ENCODE results near the gene MIGA1.
"Not testable (repeated sequence)": the region's sequence is repeated elsewhere in the genome, so short reads cannot be mapped to it uniquely, and the experiment has no call there.

MIGA1 gene

DNA sequence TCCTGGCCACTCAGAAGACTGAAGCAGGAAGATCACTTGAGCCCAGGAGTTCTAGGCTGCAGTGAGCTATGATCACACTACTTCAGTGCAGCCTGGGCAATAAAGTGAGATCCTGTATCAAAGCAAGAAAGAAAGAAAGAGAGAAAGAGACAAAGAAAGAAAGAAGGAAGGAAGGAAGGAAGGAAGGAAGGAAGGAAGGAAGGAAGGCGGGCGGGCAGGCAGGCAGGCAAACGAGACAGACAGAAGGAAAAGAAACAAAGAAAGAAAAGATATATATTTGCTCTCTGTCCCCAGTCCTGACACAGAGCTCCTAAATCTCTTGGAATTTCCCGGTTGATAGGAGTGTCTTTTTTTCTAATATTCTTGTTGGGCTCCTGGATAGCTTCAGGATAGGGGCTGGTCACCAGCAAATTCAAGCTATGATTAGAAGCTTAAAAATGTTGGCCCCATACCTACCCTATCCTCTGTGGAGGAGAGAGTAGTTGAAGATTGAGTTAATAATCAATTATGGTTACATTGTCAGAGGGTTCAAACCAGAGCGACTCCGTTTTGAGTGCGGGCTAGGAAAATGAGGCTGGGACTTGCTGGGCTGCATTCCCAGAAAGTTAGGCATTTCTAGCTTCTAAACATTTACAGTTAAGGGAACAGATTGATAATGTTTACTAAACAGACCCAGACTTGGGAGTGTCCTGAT lies 3.3 kb upstream of the MIGA1 start:
- CTCF ChIA-PET = no interaction called here
- no peaks in the 10 kb centered on the region for H3K9me3 Mint-ChIP-seq
- H3K27ac Mint-ChIP-seq = no peak overlapping the region
- H3K36me3 Mint-ChIP-seq = peaks cover 4% of the 10 kb centered on the region
- H3K4me1 Mint-ChIP-seq = peaks cover 28% of the 10 kb centered on the region
- H3K27me3 Mint-ChIP-seq = peaks cover 9% of the 10 kb centered on the region
- DNase-seq = no peak
- H3K4me3 Mint-ChIP-seq = no peak overlapping the region

DNA sequence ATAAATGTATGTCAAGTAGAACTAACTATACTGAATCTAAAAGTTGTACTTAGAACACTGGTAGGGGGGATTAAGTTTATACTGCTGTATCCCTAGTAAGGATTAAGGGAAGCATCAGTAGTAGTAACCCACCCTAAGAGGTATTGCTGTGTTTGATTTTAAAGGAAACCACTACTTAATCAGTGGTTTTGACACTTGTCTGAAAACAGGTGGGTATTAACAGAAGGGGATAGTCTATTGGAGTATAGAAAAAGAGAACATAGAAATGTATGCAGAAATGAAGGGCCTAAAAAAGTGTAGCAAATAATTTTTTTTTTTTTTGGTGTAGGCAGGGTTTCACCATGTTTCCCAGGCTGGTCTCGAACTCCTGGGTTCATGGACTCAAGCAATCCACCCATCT lies 2.2 kb downstream of the MIGA1 start:
- CTCF ChIA-PET = interaction anchor here (1.0 kb wide), 1 partner anchor 24 kb away, joined by 4 read pairs; no protein-coding TSS in a partner anchor
- Mint-ChIP-seq H3K9me3 (peaks cover 10% of the 10 kb centered on the region), H3K4me1 (peaks cover 38% of the 10 kb centered on the region), H3K27me3 (no peaks in the 10 kb centered on the region), H3K4me3 (no peak overlapping the region), H3K36me3 (peaks cover 39% of the 10 kb centered on the region), H3K27ac (no peak overlapping the region)
- DNase-seq = no peak

DNA sequence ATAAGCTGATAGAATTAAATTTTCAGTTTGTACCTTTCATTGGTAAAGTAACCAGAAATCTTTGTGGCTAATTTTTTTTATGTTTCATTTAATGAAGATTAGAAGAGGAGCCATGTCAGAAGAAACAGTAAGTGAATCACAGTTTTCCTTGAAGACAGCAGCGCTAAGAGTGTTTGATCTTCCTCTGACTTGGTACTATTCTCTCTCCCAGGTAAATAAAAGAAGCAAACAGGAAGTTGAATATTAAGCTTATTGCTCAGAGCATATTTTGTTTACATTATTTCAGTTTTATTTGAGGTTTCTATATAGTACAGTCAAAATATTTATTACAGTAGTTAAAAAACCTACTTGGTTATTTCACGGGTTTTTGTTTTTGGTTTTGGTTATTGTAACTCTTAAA lies 3.7 kb downstream of the MIGA1 start:
- CTCF ChIA-PET = no interaction called here
- Mint-ChIP-seq H3K27ac (no peak overlapping the region), H3K4me3 (no peak overlapping the region), H3K4me1 (peaks cover 37% of the 10 kb centered on the region), H3K9me3 (peaks cover 12% of the 10 kb centered on the region), H3K27me3 (no peaks in the 10 kb centered on the region), H3K36me3 (peaks cover 47% of the 10 kb centered on the region)
- no peak for DNase-seq

DNA sequence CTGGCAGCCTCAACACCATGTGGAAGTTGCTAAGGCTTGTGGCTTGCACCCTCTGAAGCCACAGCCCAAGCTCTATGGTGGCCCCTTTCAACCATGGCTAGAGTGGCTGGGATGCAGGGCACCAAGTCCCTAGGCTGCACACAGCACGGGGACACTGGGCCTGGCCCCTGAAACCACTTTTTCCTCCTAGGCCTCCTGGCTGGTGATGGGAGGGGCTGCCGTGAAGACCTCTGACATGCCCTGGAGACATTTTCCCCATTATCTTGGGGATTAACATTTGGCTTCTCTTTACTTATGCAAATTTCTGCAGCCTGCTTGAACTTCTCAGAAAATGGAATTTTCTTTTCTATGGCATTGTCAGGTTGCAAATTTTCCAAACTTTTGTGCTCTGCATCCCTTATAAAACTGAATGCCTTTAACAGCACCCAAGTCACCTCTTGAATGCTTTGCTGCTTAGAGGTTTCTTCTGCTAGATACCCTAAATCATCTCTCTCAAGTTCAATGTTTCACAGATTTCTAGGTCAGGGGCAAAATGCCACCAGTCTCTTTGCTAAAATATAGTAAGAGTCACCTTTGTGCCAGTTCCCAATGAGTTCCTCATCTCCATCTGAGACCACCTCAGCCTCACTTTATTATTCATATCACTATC lies 6.8 kb downstream of the MIGA1 start:
- Mint-ChIP-seq H3K36me3 (peaks cover 59% of the 10 kb centered on the region), H3K4me1 (peaks cover 15% of the 10 kb centered on the region), H3K9me3 (peaks cover 12% of the 10 kb centered on the region)
- H3K27ac Mint-ChIP-seq, DNase-seq, H3K27me3 Mint-ChIP-seq, CTCF ChIA-PET, H3K4me3 Mint-ChIP-seq: not testable (repeated sequence)

DNA sequence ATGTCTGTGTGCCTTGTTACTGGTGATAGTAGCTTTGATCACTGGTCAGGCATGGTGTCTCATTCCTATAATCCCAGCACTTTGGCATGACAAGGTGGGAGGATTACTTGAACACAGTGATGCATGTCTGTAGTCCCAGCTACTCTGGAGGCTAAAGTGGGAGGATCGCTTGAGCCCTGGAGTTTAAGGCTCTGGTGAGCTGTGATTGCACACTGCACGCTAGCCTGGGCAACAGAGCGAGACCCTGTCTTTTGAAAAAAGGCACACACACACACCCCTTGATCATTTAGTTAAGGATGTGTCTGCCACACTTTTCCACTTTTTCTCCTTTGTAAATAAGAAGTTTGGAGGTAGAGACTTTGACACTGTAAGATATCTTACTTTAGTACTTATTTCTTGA lies 15.1 kb downstream of the MIGA1 start:
- CTCF ChIA-PET = no interaction called here
- no peaks in the 10 kb centered on the region for H3K4me1 Mint-ChIP-seq
- H3K4me3 Mint-ChIP-seq = no peak overlapping the region
- H3K27ac Mint-ChIP-seq = no peak overlapping the region
- H3K27me3 Mint-ChIP-seq = no peaks in the 10 kb centered on the region
- H3K36me3 Mint-ChIP-seq = peaks cover 17% of the 10 kb centered on the region
- H3K9me3 Mint-ChIP-seq = no peaks in the 10 kb centered on the region
- no peak for DNase-seq

DNA sequence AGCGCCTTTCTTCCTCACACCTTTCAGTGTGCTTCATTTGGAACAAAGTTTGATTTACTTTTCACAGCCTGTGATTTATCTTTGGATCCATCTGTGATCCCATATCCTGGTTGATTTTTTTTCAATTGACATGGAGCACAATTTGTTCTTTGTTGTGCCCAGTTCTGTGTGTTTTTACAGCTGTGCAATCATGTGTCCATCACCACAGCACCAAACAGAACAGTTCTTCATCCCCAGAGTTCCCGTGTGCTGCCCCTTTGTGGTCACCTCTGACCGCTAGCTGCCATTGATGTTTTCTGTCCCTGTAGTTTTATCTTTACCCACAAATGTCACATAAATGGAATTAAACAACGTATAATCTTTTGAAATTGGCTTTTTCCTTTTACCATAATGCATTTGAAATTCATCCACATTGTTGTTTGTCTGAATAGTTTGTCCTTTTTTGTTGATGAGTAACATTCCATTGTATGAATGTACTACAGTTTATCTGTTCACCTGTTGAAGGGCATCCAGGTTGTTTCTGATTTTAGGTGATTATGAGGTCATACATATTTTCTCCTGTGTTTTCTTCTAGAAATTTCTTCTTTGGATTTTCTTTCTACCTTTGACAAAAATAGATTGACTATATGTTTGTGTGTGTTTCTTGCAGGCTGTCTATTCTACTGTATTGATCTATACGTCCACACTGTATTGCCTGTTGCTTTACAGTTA lies 17.4 kb downstream of the MIGA1 start:
- no peak for DNase-seq
- Mint-ChIP-seq H3K4me3 (no peak overlapping the region), H3K4me1 (no peaks in the 10 kb centered on the region), H3K27me3 (no peaks in the 10 kb centered on the region), H3K9me3 (no peaks in the 10 kb centered on the region), H3K27ac (no peak overlapping the region), H3K36me3 (peaks cover 17% of the 10 kb centered on the region)
- CTCF ChIA-PET = no interaction called here

DNA sequence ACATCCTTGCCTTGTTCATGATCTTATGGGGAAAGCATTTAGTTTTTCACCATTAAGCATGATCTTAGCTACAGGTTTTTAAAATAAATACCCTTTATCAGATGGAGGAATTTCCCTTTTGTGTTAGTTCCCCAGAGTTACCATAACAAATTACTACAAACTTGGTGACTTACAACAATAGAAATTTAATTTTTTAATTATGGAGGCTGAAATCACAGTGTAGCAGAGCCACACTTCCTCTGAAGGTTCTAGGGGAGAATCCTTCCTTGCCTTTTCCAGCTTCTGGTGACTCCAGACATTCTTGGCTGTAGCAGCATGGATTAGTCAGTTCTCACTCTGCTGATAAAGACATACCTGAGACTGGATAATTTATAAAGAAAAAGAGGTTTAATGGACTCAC lies 18.5 kb downstream of the MIGA1 start:
- Mint-ChIP-seq H3K27ac (no peak overlapping the region), H3K4me3 (no peak overlapping the region), H3K27me3 (no peaks in the 10 kb centered on the region), H3K9me3 (no peaks in the 10 kb centered on the region), H3K36me3 (peaks cover 18% of the 10 kb centered on the region), H3K4me1 (no peaks in the 10 kb centered on the region)
- no peak for DNase-seq
- CTCF ChIA-PET = no interaction called here

DNA sequence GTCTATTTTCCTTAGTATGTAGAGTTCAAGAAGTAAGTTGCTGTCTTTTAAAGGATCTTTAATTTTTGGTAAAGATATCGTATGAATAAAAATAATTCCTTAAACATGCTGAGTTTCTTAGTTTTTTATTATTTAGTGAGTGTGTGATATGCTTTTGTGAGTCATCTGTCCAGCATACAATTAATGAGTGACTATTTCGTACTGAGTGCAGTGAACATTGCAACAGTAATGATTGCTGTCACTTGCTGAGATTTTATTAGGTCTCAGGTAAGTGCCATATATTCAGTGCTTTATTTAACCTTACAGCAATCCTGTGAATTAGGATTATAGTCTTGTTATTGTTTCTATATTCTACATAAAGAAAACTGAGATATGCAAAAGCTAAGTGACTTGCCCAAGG lies 22.6 kb downstream of the MIGA1 start:
- DNase-seq = no peak
- peaks cover 27% of the 10 kb centered on the region for H3K36me3 Mint-ChIP-seq
- H3K4me1 Mint-ChIP-seq = peaks cover 2% of the 10 kb centered on the region
- no peaks in the 10 kb centered on the region for H3K9me3 Mint-ChIP-seq
- no peaks in the 10 kb centered on the region for H3K27me3 Mint-ChIP-seq
- H3K27ac Mint-ChIP-seq = no peak overlapping the region
- CTCF ChIA-PET = no interaction called here
- H3K4me3 Mint-ChIP-seq = no peak overlapping the region

DNA sequence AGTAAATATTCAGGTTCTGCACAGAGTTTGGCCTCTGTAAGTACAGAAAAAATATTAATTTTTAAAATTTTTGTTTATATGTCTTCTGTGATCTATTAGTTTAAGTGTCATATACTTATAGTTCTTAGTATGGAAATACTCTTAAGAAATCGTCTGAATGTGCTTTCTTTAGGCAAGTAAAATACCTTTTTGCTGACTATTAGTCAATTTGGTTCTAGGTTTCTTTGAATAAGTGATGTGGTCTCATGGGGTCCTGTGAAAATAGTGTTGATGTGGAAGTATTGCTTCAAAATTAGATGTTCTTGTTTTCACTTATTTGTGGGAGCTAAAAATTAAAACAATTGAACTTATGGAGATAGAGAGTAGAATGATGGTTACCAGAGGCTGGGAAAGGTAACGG lies 23.9 kb downstream of the MIGA1 start:
- peaks cover 33% of the 10 kb centered on the region for H3K36me3 Mint-ChIP-seq
- no peak overlapping the region for H3K4me3 Mint-ChIP-seq
- no peaks in the 10 kb centered on the region for H3K9me3 Mint-ChIP-seq
- no peaks in the 10 kb centered on the region for H3K27me3 Mint-ChIP-seq
- CTCF ChIA-PET = no interaction called here
- H3K27ac Mint-ChIP-seq = no peak overlapping the region
- no peak for DNase-seq
- peaks cover 2% of the 10 kb centered on the region for H3K4me1 Mint-ChIP-seq

DNA sequence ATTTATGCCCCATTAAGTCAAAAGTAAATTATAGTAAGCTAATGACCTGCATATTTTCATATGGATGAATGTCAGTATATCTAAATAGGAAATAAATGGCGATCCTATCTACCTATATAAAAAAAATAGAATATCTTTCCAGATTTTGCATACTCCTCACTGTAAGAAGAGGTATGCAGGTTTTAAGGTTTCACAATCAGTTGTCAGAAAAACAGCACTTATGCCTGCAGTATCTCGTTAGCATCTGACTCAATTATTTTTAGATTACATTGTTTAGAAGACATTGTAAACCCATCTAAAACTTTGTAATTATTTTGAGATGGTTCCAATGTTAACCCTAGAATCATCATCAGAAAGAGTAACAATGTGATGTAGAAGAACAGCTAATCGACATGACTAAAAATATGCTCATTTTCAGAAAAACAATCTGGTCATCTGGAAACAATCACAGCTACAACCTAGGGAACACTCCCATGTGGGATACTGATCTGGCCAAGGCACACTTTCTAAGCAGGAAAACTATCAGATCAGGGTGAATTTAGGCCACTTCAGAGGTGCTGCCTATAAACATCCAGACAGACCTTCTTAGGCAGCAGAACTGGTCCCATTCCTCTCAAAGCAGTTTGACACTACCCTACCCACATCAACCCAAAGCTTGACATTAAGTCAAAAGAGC lies 30.5 kb downstream of the MIGA1 start:
- H3K27ac Mint-ChIP-seq, H3K4me3 Mint-ChIP-seq, H3K9me3 Mint-ChIP-seq, CTCF ChIA-PET, DNase-seq, H3K27me3 Mint-ChIP-seq, H3K4me1 Mint-ChIP-seq: not testable (repeated sequence)
- H3K36me3 Mint-ChIP-seq = peaks cover 33% of the 10 kb centered on the region

DNA sequence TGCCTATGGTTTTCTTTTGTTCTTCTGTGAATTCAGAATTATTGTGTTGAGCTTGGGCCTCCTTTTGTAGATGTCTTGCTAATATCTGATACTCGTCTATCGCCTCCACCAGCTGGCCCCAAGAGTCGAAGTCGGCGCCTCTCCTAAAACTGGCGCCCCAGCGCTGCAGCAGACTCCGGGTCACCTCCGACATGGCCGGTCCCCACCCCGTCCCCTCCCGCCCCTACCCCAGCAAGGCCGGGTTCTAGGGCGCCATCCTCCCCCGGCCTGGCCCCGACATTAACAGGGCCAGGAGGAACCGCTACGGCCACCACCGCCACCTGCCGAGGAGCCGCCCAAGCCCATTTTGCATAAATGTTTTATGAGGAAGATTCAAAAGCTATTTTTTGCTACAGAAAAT lies 32.1 kb downstream of the MIGA1 start:
- H3K36me3 Mint-ChIP-seq = peaks cover 30% of the 10 kb centered on the region
- CTCF ChIA-PET = not testable (repeated sequence)

DNA sequence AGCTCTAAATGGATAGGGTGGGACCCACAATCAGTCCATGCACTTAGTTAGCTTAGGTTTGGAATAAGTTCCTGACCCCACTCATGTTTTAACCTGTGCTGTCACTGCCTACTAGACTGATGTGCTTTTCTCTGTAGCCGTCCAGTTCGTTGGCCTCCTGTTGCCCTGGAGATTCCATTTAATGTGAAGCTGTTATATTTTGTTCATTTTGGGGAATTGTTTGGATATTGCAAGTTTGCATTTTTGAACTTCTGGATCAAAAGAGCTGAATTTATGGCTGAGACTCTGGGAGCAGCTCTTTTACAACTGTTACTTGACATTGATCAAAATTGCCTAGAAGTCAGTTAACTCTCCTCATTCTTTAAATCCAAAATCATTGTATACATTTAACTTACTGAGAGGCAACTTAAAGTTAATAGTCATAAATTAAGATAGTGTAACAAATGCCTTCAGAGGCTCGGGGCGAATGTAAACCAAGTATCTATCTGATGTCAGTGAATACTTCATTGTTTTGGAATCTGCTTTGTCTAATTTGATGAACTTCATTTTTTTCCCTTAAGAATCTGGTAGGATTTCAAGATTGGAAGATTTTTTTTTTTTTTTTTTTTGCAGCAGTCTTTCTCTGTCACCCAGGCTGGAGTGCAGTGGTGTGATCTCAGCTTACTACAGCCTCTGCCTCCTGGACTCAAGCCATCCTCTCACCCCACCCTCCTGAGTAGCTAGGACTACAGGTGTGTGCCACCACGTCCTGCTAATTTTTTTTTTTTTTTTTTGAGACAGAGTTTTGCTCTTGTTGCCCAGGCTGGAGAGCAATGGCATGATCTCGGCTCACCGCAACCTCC lies 38.1 kb downstream of the MIGA1 start:
- Mint-ChIP-seq H3K27ac (no peak overlapping the region), H3K27me3 (no peaks in the 10 kb centered on the region), H3K4me3 (no peak overlapping the region), H3K4me1 (no peaks in the 10 kb centered on the region), H3K36me3 (peaks cover 40% of the 10 kb centered on the region), H3K9me3 (no peaks in the 10 kb centered on the region)
- CTCF ChIA-PET = no interaction called here
- no peak for DNase-seq

More for the DNA sequence above, 32.1 kb downstream of the MIGA1 start:
- not testable (repeated sequence) for H3K27ac Mint-ChIP-seq, H3K4me3 Mint-ChIP-seq, H3K4me1 Mint-ChIP-seq, DNase-seq, H3K27me3 Mint-ChIP-seq, H3K9me3 Mint-ChIP-seq

DNA sequence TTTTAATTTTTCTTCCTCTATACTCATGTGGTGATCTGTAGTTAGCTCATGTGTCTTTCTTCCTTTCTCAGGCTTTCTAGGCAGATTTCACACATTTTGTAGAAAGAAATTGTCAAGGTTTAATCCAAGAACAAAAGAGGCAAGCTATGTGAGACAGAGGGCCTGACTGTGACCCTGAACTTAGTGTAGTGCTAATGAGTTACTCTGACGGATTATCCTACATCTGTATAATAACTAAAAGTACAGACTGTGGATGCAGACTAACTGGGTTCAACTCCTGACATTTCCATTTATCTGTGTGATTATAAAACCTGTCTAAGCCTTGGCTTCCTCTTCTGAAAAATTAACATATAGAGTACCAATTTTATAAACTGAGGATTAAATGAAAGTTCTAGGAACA lies 40.7 kb downstream of the MIGA1 start:
- no peak for DNase-seq
- no peak overlapping the region for H3K4me3 Mint-ChIP-seq
- peaks cover 29% of the 10 kb centered on the region for H3K36me3 Mint-ChIP-seq
- no peaks in the 10 kb centered on the region for H3K4me1 Mint-ChIP-seq
- no peak overlapping the region for H3K27ac Mint-ChIP-seq
- no peaks in the 10 kb centered on the region for H3K9me3 Mint-ChIP-seq
- no peaks in the 10 kb centered on the region for H3K27me3 Mint-ChIP-seq
- CTCF ChIA-PET = interaction anchor here (0.8 kb wide), 1 partner anchor 15 kb away, joined by 3 read pairs; no protein-coding TSS in a partner anchor

DNA sequence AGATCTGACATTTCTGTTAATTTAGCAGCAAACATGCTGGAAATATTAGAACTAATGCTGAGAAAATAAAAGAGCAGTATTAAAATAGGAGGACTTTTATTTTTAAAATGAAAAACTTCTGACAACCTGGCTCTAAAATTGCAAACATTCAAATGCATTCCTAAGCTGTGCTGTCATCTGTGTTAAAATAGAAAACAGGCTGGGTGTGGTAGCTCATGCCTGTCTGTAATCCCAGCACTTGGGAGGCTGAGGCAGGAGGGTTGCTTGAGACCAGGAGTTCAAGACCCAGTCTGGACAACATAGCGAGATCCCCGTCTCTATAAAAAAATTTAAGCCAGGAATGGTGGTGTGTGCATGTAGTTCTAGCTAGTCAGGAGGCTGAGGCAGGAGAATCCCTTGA lies 44.6 kb downstream of the MIGA1 start:
- Mint-ChIP-seq H3K36me3 (peaks cover 23% of the 10 kb centered on the region), H3K27me3 (no peaks in the 10 kb centered on the region), H3K4me3 (no peak overlapping the region), H3K4me1 (peaks cover 4% of the 10 kb centered on the region), H3K9me3 (no peaks in the 10 kb centered on the region), H3K27ac (no peak overlapping the region)
- CTCF ChIA-PET = no interaction called here
- no peak for DNase-seq
